Endothelial cell of umbilical vein (primary cell): ENCODE data around the gene SLC39A9. TPM values are rescaled to one million over a fixed set of nuclear protein-coding genes. Genes with fewer than 3 reads are reported as not detected.

ENCODE experiments used
- BruUV-seq: library from RNA; stranded (reverse); fragments of 400-500 nt; replicated peaks from 2 replicates; lab custom pipeline; 2021; lab: Mats Ljungman, UMichigan
- CTCF ChIA-PET: fragments of 300-600, 350-600 bp; sonication (Branson Sonifier 250); formaldehyde crosslinking; loops from one replicate; lab custom pipeline; 2021; ENCODE audit warnings: antibody characterized with exemption, inconsistent platforms; lab: Charles Lee
- POLR2A ChIA-PET: fragments of 300-600, 350-600 bp; sonication (Branson Sonifier 250); formaldehyde crosslinking; loops from one replicate; lab custom pipeline; 2021; ENCODE audit warnings: antibody characterized with exemption, inconsistent platforms; lab: Charles Lee
- DNase-seq: peaks from one replicate; pipeline ENCODE4 v3.0.0-alpha.2; 2011; ENCODE audit warnings: low read depth, low spot score
- FAIRE-seq: peaks from 2 replicates; lab custom pipeline; 2011; peaks lifted over from hg19 to GRCh38; lab: Jason Lieb, UNC
- H2AFZ ChIP-seq: 2 replicates; pipeline ENCODE4 v1.6.0; 2012; ENCODE audit warnings: low read depth, low read length, control low read depth, inconsistent platforms
- H3K27ac ChIP-seq: 2 replicates; pipeline ENCODE4 v1.5.1; 2011; ENCODE audit warnings: low read depth, mild to moderate bottlenecking, control low read depth, low read length, moderate library complexity; ENCODE audit not compliant: insufficient read depth
- H3K27me3 ChIP-seq, 2 experiments: 2 replicates each; pipeline versions ENCODE4 v1.6.0 to v1.6.1; 2011; ENCODE audit warnings: low read length in 2 of 2, mixed read lengths in 1 of 2; ENCODE audit not compliant: control insufficient read depth in 2 of 2, insufficient read depth in 2 of 2
- H3K36me3 ChIP-seq, 2 experiments: 2 replicates in 1 of 2; 3 replicates in 1 of 2; pipeline ENCODE4 v1.5.1; 2011; ENCODE audit warnings: low read length in 2 of 2, mild to moderate bottlenecking in 1 of 2, moderate library complexity in 1 of 2; ENCODE audit not compliant: control insufficient read depth in 2 of 2, insufficient read depth in 2 of 2; ENCODE audit errors: extremely low read depth in 1 of 2
- H3K4me1 ChIP-seq: 3 replicates; pipeline ENCODE4 v1.5.1; 2011; ENCODE audit warnings: mild to moderate bottlenecking, low read length; ENCODE audit not compliant: control insufficient read depth, insufficient read depth; ENCODE audit errors: extremely low read depth
- H3K4me2 ChIP-seq: 2 replicates; pipeline ENCODE4 v1.6.1; 2011; ENCODE audit warnings: low read length, control low read depth, mixed read lengths; ENCODE audit not compliant: insufficient read depth
- H3K4me3 ChIP-seq, 3 experiments: fragments of 200-600 bp in 1 of 3; sonication (generic), shearing (Covaris generic) in 1 of 3; replicated peaks in 1 of 3; 2 replicates each; pipeline ENCODE4 v1.5.1; 2011 to 2016; ENCODE audit warnings: control low read depth in 3 of 3, low read length in 3 of 3, mild to moderate bottlenecking in 2 of 3, inconsistent platforms in 1 of 3, low read depth in 1 of 3, moderate library complexity in 1 of 3; ENCODE audit not compliant: insufficient read depth in 1 of 3
- H3K79me2 ChIP-seq: 2 replicates; pipeline ENCODE4 v1.6.0; 2012; ENCODE audit warnings: low read length, inconsistent platforms; ENCODE audit not compliant: control insufficient read depth, insufficient read depth
- H3K9ac ChIP-seq: replicated peaks from 2 replicates; pipeline ENCODE3; 2011; ENCODE audit warnings: low read length, control low read depth; ENCODE audit not compliant: insufficient read depth; ENCODE audit errors: extremely low read depth
- H3K9me1 ChIP-seq: replicated peaks from 3 replicates; pipeline ENCODE4 v1.6.0; 2011; ENCODE audit warnings: mild to moderate bottlenecking, low read length; ENCODE audit not compliant: control insufficient read depth, insufficient read depth; ENCODE audit errors: extremely low read depth
- H3K9me3 ChIP-seq: replicated peaks from 2 replicates; pipeline ENCODE4 v1.5.1; 2012; ENCODE audit warnings: low read length, inconsistent platforms; ENCODE audit not compliant: control insufficient read depth, insufficient read depth
- H4K20me1 ChIP-seq: replicated peaks from 2 replicates; pipeline ENCODE3; 2011; ENCODE audit warnings: mild to moderate bottlenecking, low read length; ENCODE audit not compliant: control insufficient read depth, insufficient read depth; ENCODE audit errors: extremely low read depth
- CTCF ChIP-seq, 2 donors: IDR thresholded peaks; 1 replicate in 1 of 2; 2 replicates in 1 of 2; pipeline ENCODE4 v1.5.1; 2011; ENCODE audit warnings: low read length in 2 of 2, mild to moderate bottlenecking in 2 of 2, moderate library complexity in 2 of 2, control low read depth in 1 of 2, inconsistent platforms in 1 of 2, low read depth in 1 of 2; ENCODE audit not compliant: insufficient read depth in 1 of 2; ENCODE audit errors: extremely low read depth in 1 of 2
- EZH2 ChIP-seq: IDR thresholded peaks from 2 replicates; pipeline ENCODE4 v1.6.1; 2012; ENCODE audit warnings: borderline replicate concordance, low read depth, mild to moderate bottlenecking, moderate library complexity, low read length, inconsistent platforms; ENCODE audit not compliant: severe bottlenecking
- FOS ChIP-seq: IDR thresholded peaks from 2 replicates; pipeline ENCODE4 v1.6.1; 2011; ENCODE audit warnings: mild to moderate bottlenecking, low read length, moderate library complexity, borderline replicate concordance; ENCODE audit not compliant: insufficient read depth
- GATA2 ChIP-seq: IDR thresholded peaks from 2 replicates; pipeline ENCODE4 v1.7.0; 2011; ENCODE audit warnings: low read depth, mild to moderate bottlenecking, moderate library complexity, mixed read lengths, low read length; ENCODE audit not compliant: insufficient read length, insufficient read depth
- JUN ChIP-seq: IDR thresholded peaks from 2 replicates; pipeline ENCODE4 v1.6.1; 2011; ENCODE audit warnings: borderline replicate concordance, low read depth; ENCODE audit not compliant: insufficient read length, insufficient read depth
- MYC ChIP-seq: IDR thresholded peaks from one replicate; pipeline ENCODE4 v1.6.1; 2011; ENCODE audit warnings: mild to moderate bottlenecking, low read depth, low read length
- POLR2A ChIP-seq: IDR thresholded peaks from 2 replicates; pipeline ENCODE4 v1.6.1; 2012; ENCODE audit warnings: low read depth, mild to moderate bottlenecking, control low read depth, low read length
- POLR2AphosphoS5 ChIP-seq: IDR thresholded peaks from 2 replicates; pipeline ENCODE4 v1.6.1; 2012; ENCODE audit warnings: low read depth, mild to moderate bottlenecking, control low read depth, low read length, moderate library complexity; ENCODE audit not compliant: insufficient read depth
- dilution Hi-C: fragments of 300-500 bp; cut with MboI; formaldehyde crosslinking; loops from one replicate; pipeline ENCODE4 v1.15.0; 2019; ENCODE audit warnings: low sequenced_read_pairs; ENCODE audit not compliant: extremely low pct_ligation_motif_present
- intact Hi-C: fragments of 100-400 bp; cut with micrococcal nuclease; formaldehyde crosslinking; loops from one replicate; pipeline ENCODE4 v1.10.0; 2022
- polyA plus RNA-seq, 4 experiments: library from polyadenylated mRNA; depleted of rRNA in 3 of 4; stranded (reverse) in 3 of 4; unstranded in 1 of 4; fragments of >200 nt; gene quantifications; 2 replicates each; pipeline versions ENCODE4 v1.2.1 to v1.2.3, GENCODE V29; 2011 to 2012; ENCODE audit warnings: missing spikeins in 1 of 4
- total RNA-seq: library from RNA; stranded (reverse); gene quantifications from 2 replicates; pipeline ENCODE4 v1.2.3, GENCODE V29; 2021
- TF ChIP-seq, protein P1 (sequence below): IDR thresholded peaks from 2 replicates; pipeline ENCODE4 v1.6.1; 2011; ENCODE audit not compliant: insufficient read depth, insufficient read length

SLC39A9 gene
- total and polyA plus RNA-seq, 2 donors (not counting 3 experiments of a cell fraction or from before 2014, with no cell fraction given): 39.8 to 55.2 TPM

DNA sequence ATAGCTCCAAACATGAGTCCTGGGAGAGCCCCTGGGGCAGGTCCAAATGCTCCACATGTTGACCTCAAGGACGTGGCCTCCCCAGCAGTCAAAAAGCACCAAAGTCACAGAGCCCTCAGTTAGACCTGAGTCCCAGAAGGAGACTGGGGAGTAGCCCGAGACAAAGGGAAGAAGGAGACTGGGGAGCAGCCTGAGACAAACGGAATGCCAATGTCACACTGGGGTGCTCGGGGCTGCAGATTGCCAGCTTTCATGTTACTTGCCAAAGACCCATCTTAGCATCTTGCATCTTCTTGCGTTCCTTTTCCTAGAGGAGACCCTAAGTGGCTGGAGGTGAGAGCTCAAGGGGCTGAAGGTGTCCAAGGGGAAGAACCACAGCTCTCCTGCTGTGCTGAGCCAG lies 100.9 kb downstream of the SLC39A9 start:
- no TSS peak for BruUV-seq
- Histone ChIP-seq H3K27me3 (peaks cover 3 to 7% of the 10 kb centered on the region in 2 experiments), H3K9me1 (no peaks in the 10 kb centered on the region), H3K4me1 (no peaks in the 10 kb centered on the region), H3K36me3 (no peaks in the 10 kb centered on the region), H3K4me3 (no peak overlapping the region), H3K9ac (no peak overlapping the region), H4K20me1 (no peaks in the 10 kb centered on the region), H3K4me2 (no peak overlapping the region), H3K9me3 (no peaks in the 10 kb centered on the region), H2AFZ (no peak overlapping the region), H3K27ac (no peak overlapping the region), H3K79me2 (no peaks in the 10 kb centered on the region)
- FAIRE-seq (no peak), DNase-seq (no peak)
- intact Hi-C loops: no loop called here
- ChIA-PET POLR2A (no interaction called here), CTCF (interaction anchor here (1.2 to 1.8 kb wide), 3 partner anchors 24 to 40 kb away, joined by 3 to 6 read pairs (median 4); no protein-coding TSS in a partner anchor)
- dilution Hi-C loops: no loop called here
- TF ChIP-seq, protein P1, sequence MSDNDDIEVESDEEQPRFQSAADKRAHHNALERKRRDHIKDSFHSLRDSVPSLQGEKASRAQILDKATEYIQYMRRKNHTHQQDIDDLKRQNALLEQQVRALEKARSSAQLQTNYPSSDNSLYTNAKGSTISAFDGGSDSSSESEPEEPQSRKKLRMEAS: no peak
- TF ChIP-seq POLR2AphosphoS5: no peak
- TF ChIP-seq FOS: no peak
- no peak for TF ChIP-seq GATA2
- TF ChIP-seq POLR2A: no peak
- no peak for TF ChIP-seq JUN
- no peak for TF ChIP-seq CTCF (IDR thresholded peaks at IDR 0.05; ENCODE audit: extremely low read depth in 1 of 2, insufficient read depth in 1 of 2, low read depth in 1 of 2, low read length in 2 of 2)
- no peak for TF ChIP-seq EZH2
- no peak for TF ChIP-seq MYC
